Measurements from ENCODE around the gene TSPAN10. TPM values are rescaled to one million over a fixed set of nuclear protein-coding genes. Genes with fewer than 3 reads are reported as not detected.

The TSPAN10 gene
- total RNA-seq, 1 experiment from 2014 or later, result 3.5 TPM

DNA sequence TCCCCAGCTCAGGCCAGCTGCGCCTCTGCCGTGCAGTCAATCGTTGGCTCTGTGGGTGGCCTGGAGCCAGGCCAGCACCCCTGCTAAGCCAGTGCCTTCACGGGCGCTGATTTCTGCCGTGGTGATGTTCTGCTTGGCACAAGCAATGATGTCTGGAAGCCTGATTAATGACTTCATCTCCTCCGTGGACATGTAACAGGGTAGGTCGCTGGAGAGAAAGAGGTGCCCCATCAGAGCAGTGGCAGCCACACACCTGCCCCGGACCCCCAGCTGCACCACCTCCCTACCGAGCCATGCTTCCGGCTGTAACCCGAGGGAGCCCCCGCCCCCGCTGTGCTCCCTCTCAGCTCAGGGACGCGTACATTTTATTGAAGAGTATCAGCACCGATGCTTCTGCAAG lies 44.7 kb downstream of the TSPAN10 start:
- Histone ChIP-seq H3K9me3 (ENCODE audit: low read length) (no peaks in the 10 kb centered on the region), H2AFZ (ENCODE audit: low read length) (no peak overlapping the region), H3F3A (ENCODE audit: low read length, unreplicated experiment) (peaks cover 5% of the 10 kb centered on the region), H4K20me1 (ENCODE audit: low read length) (peaks cover 21% of the 10 kb centered on the region), H3K36me3 (ENCODE audit: low read depth, low read length) (peaks cover 14% of the 10 kb centered on the region; the same call in 1 of the 2 replicates), H3K27ac (ENCODE audit: low read length) (no peak overlapping the region), H3K4me2 (ENCODE audit: low read length) (no peak overlapping the region), H3K4me1 (ENCODE audit: insufficient read depth, low read length) (peaks cover 24% of the 10 kb centered on the region), H3K79me2 (ENCODE audit: low read length) (peaks cover 57% of the 10 kb centered on the region), H3K4me3 (ENCODE audit: low read length) (no peak overlapping the region), H3K27me3 (ENCODE audit: low read length) (no peaks in the 10 kb centered on the region), H3K9me2 (replicated peaks; ENCODE audit: low read length) (no peaks in the 10 kb centered on the region), H3K9ac (ENCODE audit: low read length) (no peak overlapping the region)
- intact Hi-C loops (cut with micrococcal nuclease), result no loop called here
- no peak for ATAC-seq
- ChIA-PET CTCF (interaction anchor here (0.6 kb wide), 1 partner anchor 32 kb away, joined by 6 read pairs; no protein-coding TSS in a partner anchor), POLR2A (ENCODE audit: unreplicated experiment) (no interaction called here)
- TF ChIP-seq EZH2phosphoT487 (IDR thresholded peaks at IDR 0.05; ENCODE audit: borderline replicate concordance, low read length) (no peak), EZH2 (IDR thresholded peaks at IDR 0.05; ENCODE audit: low read length, unreplicated experiment) (no peak)
- TF ChIP-seq, protein P1, sequence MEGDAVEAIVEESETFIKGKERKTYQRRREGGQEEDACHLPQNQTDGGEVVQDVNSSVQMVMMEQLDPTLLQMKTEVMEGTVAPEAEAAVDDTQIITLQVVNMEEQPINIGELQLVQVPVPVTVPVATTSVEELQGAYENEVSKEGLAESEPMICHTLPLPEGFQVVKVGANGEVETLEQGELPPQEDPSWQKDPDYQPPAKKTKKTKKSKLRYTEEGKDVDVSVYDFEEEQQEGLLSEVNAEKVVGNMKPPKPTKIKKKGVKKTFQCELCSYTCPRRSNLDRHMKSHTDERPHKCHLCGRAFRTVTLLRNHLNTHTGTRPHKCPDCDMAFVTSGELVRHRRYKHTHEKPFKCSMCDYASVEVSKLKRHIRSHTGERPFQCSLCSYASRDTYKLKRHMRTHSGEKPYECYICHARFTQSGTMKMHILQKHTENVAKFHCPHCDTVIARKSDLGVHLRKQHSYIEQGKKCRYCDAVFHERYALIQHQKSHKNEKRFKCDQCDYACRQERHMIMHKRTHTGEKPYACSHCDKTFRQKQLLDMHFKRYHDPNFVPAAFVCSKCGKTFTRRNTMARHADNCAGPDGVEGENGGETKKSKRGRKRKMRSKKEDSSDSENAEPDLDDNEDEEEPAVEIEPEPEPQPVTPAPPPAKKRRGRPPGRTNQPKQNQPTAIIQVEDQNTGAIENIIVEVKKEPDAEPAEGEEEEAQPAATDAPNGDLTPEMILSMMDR (conservative IDR thresholded peaks at IDR 0.05; ENCODE audit: low read depth, low read length), result no peak
- no TSS peak for BruUV-seq (replicated peaks)
- no peak for DNase-seq

DNA sequence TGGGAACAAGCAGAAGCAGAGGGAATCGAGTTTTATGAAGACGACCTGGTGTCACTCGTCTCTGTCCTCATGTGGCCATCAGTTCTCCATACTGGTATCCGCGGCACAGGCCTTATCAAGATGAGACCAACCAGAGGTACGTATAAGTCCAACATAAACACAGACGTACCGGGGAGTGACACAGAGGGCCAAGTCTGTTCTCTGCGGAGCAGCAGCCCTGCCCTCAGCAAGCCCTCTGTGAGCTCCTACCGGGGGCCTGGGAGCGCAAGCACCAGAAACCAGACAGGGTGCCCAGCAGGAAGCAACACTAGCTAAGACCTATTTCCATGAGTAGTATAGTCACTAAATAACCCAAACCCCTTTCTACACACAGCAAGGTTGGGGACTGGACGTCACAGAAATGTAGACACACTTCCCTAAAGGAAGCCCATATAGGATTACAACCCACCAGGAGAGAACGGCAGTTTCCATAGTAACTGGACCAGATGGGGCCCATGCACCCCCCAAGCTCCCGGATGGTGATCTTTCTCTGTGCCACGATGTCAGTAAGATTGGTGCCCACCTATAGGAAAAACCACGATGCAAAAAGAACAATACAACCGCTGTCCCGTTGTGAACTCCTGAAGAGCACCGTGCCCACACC lies 45.7 kb downstream of the TSPAN10 start:
- TF ChIP-seq, protein P1 (conservative IDR thresholded peaks at IDR 0.05; ENCODE audit: low read depth, low read length), result no peak
- TF ChIP-seq EZH2phosphoT487 (IDR thresholded peaks at IDR 0.05; ENCODE audit: borderline replicate concordance, low read length) (no peak), EZH2 (IDR thresholded peaks at IDR 0.05; ENCODE audit: low read length, unreplicated experiment) (no peak)
- Histone ChIP-seq H3K36me3 (ENCODE audit: low read depth, low read length) (peaks cover 21% of the 10 kb centered on the region), H3K4me2 (ENCODE audit: low read length) (peak overlapping the region; percentile 82), H3K9me2 (replicated peaks; ENCODE audit: low read length) (no peaks in the 10 kb centered on the region), H3K9me3 (ENCODE audit: low read length) (no peaks in the 10 kb centered on the region), H4K20me1 (ENCODE audit: low read length) (peaks cover 31% of the 10 kb centered on the region), H2AFZ (ENCODE audit: low read length) (peak overlapping the region; percentile 83), H3K4me1 (ENCODE audit: insufficient read depth, low read length) (peaks cover 24% of the 10 kb centered on the region), H3K79me2 (ENCODE audit: low read length) (peaks cover 67% of the 10 kb centered on the region), H3K27me3 (ENCODE audit: low read length) (no peaks in the 10 kb centered on the region), H3K4me3 (ENCODE audit: low read length) (peak overlapping the region; percentile 87), H3F3A (ENCODE audit: low read length, unreplicated experiment) (peaks cover 5% of the 10 kb centered on the region), H3K9ac (ENCODE audit: low read length) (peak overlapping the region; percentile 95), H3K27ac (ENCODE audit: low read length) (peak overlapping the region; percentile 38; the same call in 1 of the 2 replicates)
- no peak for ATAC-seq
- ChIA-PET CTCF (interaction anchor here (0.6 kb wide), 1 partner anchor 31 kb away, joined by 6 read pairs; no protein-coding TSS in a partner anchor), POLR2A (ENCODE audit: unreplicated experiment) (interaction anchor here (0.5 to 0.7 kb wide), 2 partner anchors 15 to 43 kb away, joined by 3 to 9 read pairs; no protein-coding TSS in a partner anchor)
- DNase-seq, result no peak
- BruUV-seq (replicated peaks), result no TSS peak
- intact Hi-C loops (cut with micrococcal nuclease), result no loop called here

DNA sequence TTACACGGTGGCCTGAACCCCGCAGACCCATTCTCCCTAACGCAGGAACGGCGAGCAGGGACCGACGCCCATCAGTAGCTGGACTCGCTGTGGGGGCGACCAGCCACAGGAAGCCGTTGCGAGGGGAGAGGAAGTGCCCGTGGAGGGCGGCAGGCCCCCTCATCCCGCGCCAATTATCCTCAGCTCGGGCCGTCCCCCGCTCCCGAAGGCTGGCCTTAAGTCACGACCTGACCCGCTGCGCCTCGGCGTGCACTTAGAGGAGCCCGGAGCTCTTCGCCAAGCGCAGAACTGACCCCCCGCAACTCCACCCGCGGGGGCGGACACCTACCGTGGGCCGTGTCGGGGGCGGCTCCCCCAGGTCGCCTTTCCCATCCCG lies 46.2 kb downstream of the TSPAN10 start:
- CTCF ChIA-PET, result interaction anchor here (0.8 kb wide), 1 partner anchor 18 kb away, joined by 3 read pairs; no protein-coding TSS in a partner anchor
- peak overlapping the region; percentile 82 for H3K4me2 ChIP-seq (ENCODE audit: low read length)
- POLR2A ChIA-PET (ENCODE audit: unreplicated experiment), result interaction anchor here (0.5 to 0.8 kb wide), 2 partner anchors 18 to 42 kb away, joined by 3 to 9 read pairs; no protein-coding TSS in a partner anchor
- TF ChIP-seq EZH2 (IDR thresholded peaks at IDR 0.05; ENCODE audit: low read length, unreplicated experiment) (no peak), EZH2phosphoT487 (IDR thresholded peaks at IDR 0.05; ENCODE audit: borderline replicate concordance, low read length) (no peak)
- TF ChIP-seq, protein P1 (conservative IDR thresholded peaks at IDR 0.05; ENCODE audit: low read depth, low read length), result no peak
- H4K20me1 ChIP-seq (ENCODE audit: low read length), result peaks cover 34% of the 10 kb centered on the region
- peak; percentile 0 for ATAC-seq
- H3K36me3 ChIP-seq (ENCODE audit: low read depth, low read length), result peaks cover 24% of the 10 kb centered on the region
- H3K9me3 ChIP-seq (ENCODE audit: low read length), result no peaks in the 10 kb centered on the region
- peaks cover 24% of the 10 kb centered on the region for H3K4me1 ChIP-seq (ENCODE audit: insufficient read depth, low read length)
- H3F3A ChIP-seq (ENCODE audit: low read length, unreplicated experiment), result peaks cover 5% of the 10 kb centered on the region
- no peaks in the 10 kb centered on the region for H3K27me3 ChIP-seq (ENCODE audit: low read length)
- no peaks in the 10 kb centered on the region for H3K9me2 ChIP-seq (replicated peaks; ENCODE audit: low read length)
- BruUV-seq (replicated peaks), result no TSS peak
- H3K79me2 ChIP-seq (ENCODE audit: low read length), result peaks cover 72% of the 10 kb centered on the region
- H3K27ac ChIP-seq (ENCODE audit: low read length), result peak overlapping the region; percentile 38
- intact Hi-C loops (cut with micrococcal nuclease), result no loop called here
- H3K4me3 ChIP-seq (ENCODE audit: low read length), result peak overlapping the region; percentile 87
- peak overlapping the region; percentile 95 for H3K9ac ChIP-seq (ENCODE audit: low read length)
- no peak for DNase-seq
- H2AFZ ChIP-seq (ENCODE audit: low read length), result peak overlapping the region; percentile 83

Measured in PC-3 (cell line).